Epithelial cell of proximal tubule (primary cell): ENCODE measurements around the gene FXYD2. TPM values are rescaled to one million over a fixed set of nuclear protein-coding genes. Genes with fewer than 3 reads are reported as not detected.

Source experiments
- DNase-seq: peaks from one replicate; pipeline ENCODE4 v3.0.0-alpha.2; 2011; ENCODE audit warnings: low read depth
- H3K4me3 ChIP-seq: 2 replicates; pipeline ENCODE4 v1.5.1; 2011; ENCODE audit warnings: low read depth, mild to moderate bottlenecking, low read length
- total RNA-seq: library from RNA; depleted of rRNA; stranded (reverse); fragments of >200 nt; gene quantifications from 2 replicates; pipeline ENCODE4 v1.2.3, GENCODE V29; 2015
- TF ChIP-seq, protein P1 (sequence below): conservative IDR thresholded peaks from 2 replicates; pipeline ENCODE4 v1.5.1; 2012; ENCODE audit warnings: low read depth, mild to moderate bottlenecking, low read length

FXYD2 gene
- total RNA-seq, 1 donor from 2014 or later = 286 TPM

GRCh38 chr11:117772360-117772759 lies 52.2 kb downstream of the FXYD2 start:
- no peak overlapping the region for H3K4me3 ChIP-seq
- TF ChIP-seq, protein P1, sequence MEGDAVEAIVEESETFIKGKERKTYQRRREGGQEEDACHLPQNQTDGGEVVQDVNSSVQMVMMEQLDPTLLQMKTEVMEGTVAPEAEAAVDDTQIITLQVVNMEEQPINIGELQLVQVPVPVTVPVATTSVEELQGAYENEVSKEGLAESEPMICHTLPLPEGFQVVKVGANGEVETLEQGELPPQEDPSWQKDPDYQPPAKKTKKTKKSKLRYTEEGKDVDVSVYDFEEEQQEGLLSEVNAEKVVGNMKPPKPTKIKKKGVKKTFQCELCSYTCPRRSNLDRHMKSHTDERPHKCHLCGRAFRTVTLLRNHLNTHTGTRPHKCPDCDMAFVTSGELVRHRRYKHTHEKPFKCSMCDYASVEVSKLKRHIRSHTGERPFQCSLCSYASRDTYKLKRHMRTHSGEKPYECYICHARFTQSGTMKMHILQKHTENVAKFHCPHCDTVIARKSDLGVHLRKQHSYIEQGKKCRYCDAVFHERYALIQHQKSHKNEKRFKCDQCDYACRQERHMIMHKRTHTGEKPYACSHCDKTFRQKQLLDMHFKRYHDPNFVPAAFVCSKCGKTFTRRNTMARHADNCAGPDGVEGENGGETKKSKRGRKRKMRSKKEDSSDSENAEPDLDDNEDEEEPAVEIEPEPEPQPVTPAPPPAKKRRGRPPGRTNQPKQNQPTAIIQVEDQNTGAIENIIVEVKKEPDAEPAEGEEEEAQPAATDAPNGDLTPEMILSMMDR = no peak
- DNase-seq = no peak

GRCh38 chr11:117771841-117772240 lies 52.7 kb downstream of the FXYD2 start:
- no peak for DNase-seq
- TF ChIP-seq, protein P1 = no peak
- no peak overlapping the region for H3K4me3 ChIP-seq

DNA sequence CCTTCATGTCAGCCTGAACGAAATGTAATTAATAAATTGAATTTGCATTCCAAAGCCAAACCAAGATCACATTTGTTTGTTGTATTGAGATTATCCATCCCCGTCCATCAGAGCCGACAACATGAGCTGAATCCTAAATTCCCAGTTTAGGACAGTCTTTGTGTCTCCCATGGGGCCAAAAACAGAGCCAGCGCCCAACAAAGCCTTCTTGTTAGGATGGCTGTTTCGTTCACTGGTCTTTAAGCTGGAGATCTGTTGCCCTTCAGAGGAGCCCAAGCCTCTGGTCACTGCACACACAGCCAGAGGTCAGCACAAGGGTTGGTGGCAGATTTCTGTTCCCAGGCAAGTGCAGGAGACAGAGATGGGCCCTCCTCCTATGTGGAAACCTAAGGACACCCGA lies 53.3 kb downstream of the FXYD2 start:
- no peak for DNase-seq

DNA sequence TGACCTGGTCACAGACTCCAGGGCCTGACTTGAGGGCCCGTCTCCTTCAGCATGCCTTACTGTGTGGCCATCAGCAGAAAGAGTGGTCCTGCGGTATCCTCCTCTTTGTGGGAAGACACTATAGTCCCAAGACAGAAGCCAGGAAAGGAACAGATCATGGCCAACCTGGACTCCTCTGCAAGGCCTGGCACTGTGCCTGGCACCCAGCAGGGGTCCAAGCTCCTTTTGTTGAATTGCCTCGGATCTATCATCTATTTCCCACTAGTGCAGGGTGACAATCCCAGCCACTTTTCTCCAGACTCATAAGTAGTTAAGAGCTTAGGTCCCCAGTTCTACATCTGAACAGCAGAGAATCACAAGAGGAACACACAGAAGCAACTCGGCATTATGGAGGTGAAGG lies 54.5 kb downstream of the FXYD2 start:
- no peak for DNase-seq
- TF ChIP-seq, protein P1 = no peak
- no peak overlapping the region for H3K4me3 ChIP-seq

More for the DNA sequence above, 53.3 kb downstream of the FXYD2 start:
- TF ChIP-seq, protein P1 = no peak
- no peak overlapping the region for H3K4me3 ChIP-seq

Other genes starting within 250 kb of the FXYD2 start
- 0.29 and 4.0 TPM in 2 replicates for gene DSCAML1, start 27.5 kb downstream of the FXYD2 start, total RNA-seq
- gene FXYD6, start 51.9 kb upstream of the FXYD2 start, total RNA-seq = 23.9 and 71.2 TPM in 2 replicates
- gene TMPRSS13, start 104.7 kb upstream of the FXYD2 start, total RNA-seq = 0.51 and 0.63 TPM in 2 replicates
- 0.46 and 0.87 TPM in 2 replicates for gene IL10RA, start 161.7 kb upstream of the FXYD2 start, total RNA-seq